Activated naive CD8-positive, alpha-beta T cell treated with anti-CD3 and anti-CD28 coated beads for 36 hours (primary cell): ENCODE data around the gene HID1. TPM values are rescaled to one million over a fixed set of nuclear protein-coding genes. Genes with fewer than 3 reads are reported as not detected.

Experiments
- DNase-seq: peaks from one replicate; pipeline ENCODE4 v3.0.0; 2021
- H3K27ac Mint-ChIP-seq: one replicate; pipeline ENCODE4 v1.8.0; 2022; ENCODE audit warnings: mild to moderate bottlenecking, moderate library complexity, mixed read lengths
- H3K27me3 Mint-ChIP-seq: one replicate; pipeline ENCODE4 v1.8.0; 2022; ENCODE audit warnings: mild to moderate bottlenecking, mixed read lengths
- H3K36me3 Mint-ChIP-seq: one replicate; pipeline ENCODE4 v1.8.0; 2021; ENCODE audit warnings: mild to moderate bottlenecking, mixed read lengths
- H3K4me1 Mint-ChIP-seq: one replicate; pipeline ENCODE4 v1.8.0; 2021; ENCODE audit warnings: mixed read lengths
- H3K4me3 Mint-ChIP-seq: one replicate; pipeline ENCODE4 v1.8.0; 2022; ENCODE audit warnings: mild to moderate bottlenecking, moderate library complexity, mixed read lengths
- H3K9me3 Mint-ChIP-seq: one replicate; pipeline ENCODE4 v1.8.0; 2022; ENCODE audit warnings: mixed read lengths
- total RNA-seq, 2 experiments: library from RNA; stranded (reverse); gene quantifications; one replicate each; pipeline ENCODE4 v1.2.3, GENCODE V29; 2021

Gene HID1
- total RNA-seq, 2 experiments from 2014 or later = 1.6 to 1.9 TPM

DNA sequence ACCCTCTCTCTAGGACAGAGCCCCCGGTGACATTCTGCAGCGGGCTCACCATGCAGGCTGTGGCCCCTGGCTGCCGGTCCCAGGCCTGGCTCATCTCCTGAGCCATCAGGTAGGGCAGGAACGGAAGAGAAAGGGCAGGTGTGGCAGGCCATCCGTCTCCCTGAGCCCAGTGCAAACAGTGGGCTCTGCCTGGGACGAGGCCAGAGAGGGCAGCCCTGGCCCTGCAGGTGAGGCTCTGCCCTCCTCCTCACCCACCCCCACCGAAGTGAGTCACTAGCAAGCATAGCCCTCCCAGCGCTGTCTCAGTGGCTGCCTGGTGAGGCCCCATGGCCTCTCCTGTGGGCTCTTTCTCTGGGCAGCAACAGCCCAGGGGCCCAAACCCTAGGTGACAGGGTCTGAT lies 22.4 kb downstream of the HID1 start:
- DNase-seq = no peak
- Mint-ChIP-seq H3K36me3 (no peaks in the 10 kb centered on the region), H3K4me1 (peaks cover 5% of the 10 kb centered on the region), H3K4me3 (no peak overlapping the region), H3K9me3 (no peaks in the 10 kb centered on the region), H3K27me3 (peaks cover 4% of the 10 kb centered on the region), H3K27ac (no peak overlapping the region)

- Mint-ChIP-seq H3K36me3 (no peaks in the 10 kb centered on the region), H3K4me1 (peaks cover 5% of the 10 kb centered on the region)
- DNase-seq = no peak
Observed at GRCh38 chr17:74949455-74950115, 23.0 kb downstream of the HID1 start.

GRCh38 chr17:74947041-74947754 lies 25.4 kb downstream of the HID1 start:
- DNase-seq = no peak
- peaks cover 5% of the 10 kb centered on the region for H3K4me1 Mint-ChIP-seq
- no peak overlapping the region for H3K4me3 Mint-ChIP-seq
- H3K27me3 Mint-ChIP-seq = peaks cover 6% of the 10 kb centered on the region
- no peaks in the 10 kb centered on the region for H3K36me3 Mint-ChIP-seq
- H3K27ac Mint-ChIP-seq = no peak overlapping the region
- H3K9me3 Mint-ChIP-seq = no peaks in the 10 kb centered on the region

More at GRCh38 chr17:74949455-74950115, 23.0 kb downstream of the HID1 start:
- Mint-ChIP-seq H3K4me3 (no peak overlapping the region), H3K9me3 (no peaks in the 10 kb centered on the region), H3K27me3 (peaks cover 6% of the 10 kb centered on the region), H3K27ac (no peak overlapping the region)

DNA sequence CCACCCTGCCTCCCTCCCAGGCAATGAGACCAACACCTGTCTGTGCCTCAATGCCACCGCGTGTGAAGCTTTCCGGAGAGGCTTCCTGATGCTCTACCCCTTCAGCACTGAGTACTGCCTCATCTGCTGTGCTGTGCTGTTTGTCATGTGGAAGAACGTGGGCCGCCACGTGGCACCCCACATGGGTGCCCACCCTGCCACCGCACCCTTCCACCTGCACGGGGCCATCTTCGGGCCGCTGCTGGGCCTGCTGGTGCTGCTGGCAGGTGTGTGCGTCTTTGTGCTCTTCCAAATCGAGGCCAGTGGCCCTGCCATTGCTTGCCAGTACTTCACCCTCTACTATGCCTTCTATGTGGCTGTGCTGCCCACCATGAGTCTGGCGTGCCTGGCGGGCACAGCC lies 25.9 kb downstream of the HID1 start:
- Mint-ChIP-seq H3K4me3 (no peak overlapping the region), H3K36me3 (no peaks in the 10 kb centered on the region), H3K27me3 (peaks cover 12% of the 10 kb centered on the region), H3K27ac (no peak overlapping the region), H3K9me3 (no peaks in the 10 kb centered on the region), H3K4me1 (peaks cover 5% of the 10 kb centered on the region)
- no peak for DNase-seq

DNA sequence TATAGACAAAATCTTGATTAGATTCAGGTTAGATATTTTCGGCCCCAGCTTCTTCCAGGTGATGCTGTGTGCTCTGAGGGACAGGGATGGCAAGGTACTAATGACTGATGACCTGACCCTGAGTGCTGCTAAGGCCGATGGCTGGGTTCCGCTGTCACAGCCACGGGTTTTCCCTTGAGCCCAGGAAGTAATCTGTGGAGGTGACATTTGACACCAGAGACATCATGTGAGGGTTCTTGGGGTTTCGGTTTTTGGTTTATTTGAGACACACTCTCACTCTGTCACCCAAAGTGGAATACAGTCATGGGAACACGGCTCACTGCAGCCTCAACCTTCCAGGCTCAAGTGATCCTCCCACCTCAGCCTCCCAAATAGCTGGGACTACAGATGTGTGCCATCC lies 27.0 kb downstream of the HID1 start:
- Mint-ChIP-seq H3K27ac (no peak overlapping the region), H3K4me1 (peaks cover 5% of the 10 kb centered on the region), H3K4me3 (no peak overlapping the region), H3K9me3 (no peaks in the 10 kb centered on the region), H3K27me3 (peaks cover 17% of the 10 kb centered on the region), H3K36me3 (no peaks in the 10 kb centered on the region)
- no peak for DNase-seq

DNA sequence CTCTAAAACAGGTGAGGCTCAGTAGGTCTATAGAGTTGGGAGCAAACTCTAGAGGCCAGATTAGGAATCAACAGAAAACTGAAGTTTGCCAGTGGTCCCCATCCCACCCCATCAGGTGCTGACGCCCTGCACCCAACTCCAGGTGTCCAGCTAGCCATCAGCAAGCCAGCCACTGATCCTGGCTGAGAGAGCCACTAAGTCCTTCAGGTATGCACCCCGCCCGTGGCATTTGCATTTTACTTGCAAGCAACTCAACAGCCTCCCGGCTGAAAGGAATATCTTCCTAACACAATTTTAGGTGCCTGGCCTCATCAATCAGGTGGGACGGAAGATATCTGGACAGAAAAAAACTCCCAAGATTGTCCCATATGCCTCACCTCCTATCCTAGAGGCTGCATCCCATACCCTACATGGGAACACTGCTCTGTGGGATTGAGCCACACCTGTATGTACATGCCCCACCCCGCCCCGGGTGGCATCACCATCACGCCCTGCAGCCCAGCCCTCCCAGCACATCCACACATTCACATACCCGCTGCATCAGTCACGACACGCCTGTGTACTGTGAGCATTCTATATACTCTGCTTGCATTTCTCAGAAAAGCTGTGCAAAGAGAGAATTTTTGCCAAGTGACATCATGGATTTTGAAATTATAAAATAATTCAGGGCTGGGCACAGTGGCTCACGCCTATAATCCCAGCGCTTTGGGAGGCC lies 28.6 kb downstream of the HID1 start:
- Mint-ChIP-seq H3K4me1 (peaks cover 5% of the 10 kb centered on the region), H3K27ac (no peak overlapping the region), H3K9me3 (no peaks in the 10 kb centered on the region), H3K36me3 (no peaks in the 10 kb centered on the region), H3K27me3 (peaks cover 23% of the 10 kb centered on the region), H3K4me3 (no peak overlapping the region)
- no peak for DNase-seq

GRCh38 chr17:74941128-74941725 lies 31.3 kb downstream of the HID1 start:
- peaks cover 5% of the 10 kb centered on the region for H3K4me1 Mint-ChIP-seq
- H3K27me3 Mint-ChIP-seq = peaks cover 42% of the 10 kb centered on the region
- H3K36me3 Mint-ChIP-seq = no peaks in the 10 kb centered on the region
- H3K4me3 Mint-ChIP-seq = no peak overlapping the region
- no peaks in the 10 kb centered on the region for H3K9me3 Mint-ChIP-seq
- H3K27ac Mint-ChIP-seq = no peak overlapping the region
- DNase-seq = no peak

DNA sequence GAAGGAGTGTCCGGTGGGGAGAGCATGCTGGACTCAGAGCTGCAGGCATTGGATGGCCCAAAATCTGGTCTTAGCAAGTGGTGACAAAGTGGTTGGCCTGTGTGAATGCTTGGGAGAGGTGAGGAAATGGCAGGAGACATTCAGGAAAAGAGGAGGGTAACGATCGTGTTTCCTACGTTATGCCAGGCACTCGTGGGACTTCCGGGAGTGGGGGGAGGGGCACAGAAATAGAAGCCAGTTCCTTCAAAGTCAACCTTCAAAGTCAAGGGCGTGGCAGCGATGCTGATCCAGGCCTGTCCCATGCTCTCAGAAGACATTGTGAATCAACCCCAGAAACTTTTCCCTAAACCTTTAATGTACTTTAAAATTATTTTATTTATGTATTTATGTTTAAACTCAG lies 33.0 kb downstream of the HID1 start:
- Mint-ChIP-seq H3K9me3 (no peaks in the 10 kb centered on the region), H3K36me3 (no peaks in the 10 kb centered on the region), H3K27ac (no peak overlapping the region)

GRCh38 chr17:74938194-74938950 lies 34.2 kb downstream of the HID1 start:
- Mint-ChIP-seq H3K4me3 (no peak overlapping the region), H3K27ac (no peak overlapping the region), H3K36me3 (no peaks in the 10 kb centered on the region), H3K27me3 (peaks cover 56% of the 10 kb centered on the region), H3K9me3 (no peaks in the 10 kb centered on the region), H3K4me1 (no peaks in the 10 kb centered on the region)
- DNase-seq = no peak

More for the DNA sequence above, 33.0 kb downstream of the HID1 start:
- Mint-ChIP-seq H3K4me1 (no peaks in the 10 kb centered on the region), H3K4me3 (no peak overlapping the region), H3K27me3 (peaks cover 49% of the 10 kb centered on the region)
- DNase-seq = no peak

- no peak for DNase-seq
- Mint-ChIP-seq H3K27ac (no peak overlapping the region), H3K36me3 (no peaks in the 10 kb centered on the region), H3K9me3 (no peaks in the 10 kb centered on the region), H3K4me3 (no peak overlapping the region), H3K4me1 (no peaks in the 10 kb centered on the region), H3K27me3 (peaks cover 65% of the 10 kb centered on the region)
Observed at GRCh38 chr17:74937064-74938051, 35.2 kb downstream of the HID1 start.

DNA sequence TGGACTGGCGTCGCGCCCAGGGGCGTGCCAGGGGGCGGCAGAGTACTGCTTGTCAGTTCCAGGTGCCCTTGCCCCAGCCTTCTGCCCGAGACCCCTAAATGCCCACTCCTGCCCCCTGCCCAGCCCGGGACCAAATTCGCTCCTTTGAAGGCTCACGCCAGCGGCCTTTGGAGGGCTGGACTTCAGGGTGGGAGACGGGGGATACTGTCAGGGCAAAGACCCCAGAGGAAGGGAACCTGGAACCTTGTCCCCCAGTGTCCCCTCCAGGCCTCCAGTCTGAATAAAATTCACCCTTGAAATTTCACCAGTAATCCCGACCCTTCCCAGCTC lies 36.1 kb downstream of the HID1 start:
- Mint-ChIP-seq H3K36me3 (no peaks in the 10 kb centered on the region), H3K9me3 (no peaks in the 10 kb centered on the region), H3K4me3 (no peak overlapping the region), H3K27ac (no peak overlapping the region), H3K4me1 (no peaks in the 10 kb centered on the region), H3K27me3 (peaks cover 63% of the 10 kb centered on the region)
- no peak for DNase-seq

DNA sequence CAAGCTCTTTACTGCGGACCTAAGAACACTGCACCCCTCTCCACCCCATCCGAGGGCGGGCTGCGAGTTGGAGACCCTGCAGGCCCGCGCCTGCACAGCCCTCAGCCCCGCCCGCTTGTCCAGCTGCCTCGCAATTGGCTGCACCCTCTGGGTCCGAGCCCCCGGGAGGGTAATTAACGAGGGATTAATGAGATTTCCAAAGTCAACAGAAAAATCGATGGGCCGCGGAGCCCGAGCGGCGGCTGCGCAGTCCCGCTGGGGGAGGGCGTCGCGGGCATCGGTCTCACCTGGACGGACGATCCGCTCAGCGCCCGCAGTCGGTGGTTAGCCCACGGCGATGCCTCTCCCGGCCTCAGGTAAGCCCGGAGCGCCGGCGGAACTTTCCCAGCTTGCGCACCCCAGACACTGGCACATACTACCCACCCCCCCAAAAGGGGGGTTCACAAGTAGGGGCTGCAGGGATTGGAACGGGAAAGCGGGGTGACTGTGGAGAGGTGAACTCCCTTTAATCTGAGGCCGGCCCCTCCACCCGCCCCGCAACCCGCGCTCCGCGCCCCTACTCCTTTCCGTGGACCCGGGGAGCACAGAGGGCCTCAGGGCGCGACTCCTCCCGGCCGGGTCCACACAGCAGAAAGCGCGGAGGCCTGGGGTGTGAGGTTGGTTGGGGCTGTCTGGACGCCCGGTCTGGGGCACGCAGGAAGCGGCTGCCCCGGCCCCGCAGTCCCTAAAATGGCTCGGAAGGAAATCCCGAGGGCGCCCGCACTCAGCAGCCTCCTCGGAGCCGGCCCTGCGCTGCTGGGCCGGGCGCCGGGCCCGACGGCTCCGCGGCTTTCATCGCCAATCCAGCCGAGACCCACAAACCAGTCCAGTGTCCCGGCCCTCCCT lies 36.7 kb downstream of the HID1 start, which contains the start of gene OTOP3:
Gene OTOP3 (plus strand): TSS at position 314 of the 885 bp plus-strand sequence. CDS start 24 bp downstream, at position 338.
- H3K27ac Mint-ChIP-seq = no peak within 1 kb of the TSS
- no peaks in the 10 kb centered on the region for H3K4me1 Mint-ChIP-seq
- H3K36me3 Mint-ChIP-seq = no peaks in the 10 kb centered on the region
- peaks cover 69% of the 10 kb centered on the region for H3K27me3 Mint-ChIP-seq
- no peak within 1 kb of the TSS for H3K4me3 Mint-ChIP-seq
- H3K9me3 Mint-ChIP-seq = no peaks in the 10 kb centered on the region
- DNase-seq = no peak

DNA sequence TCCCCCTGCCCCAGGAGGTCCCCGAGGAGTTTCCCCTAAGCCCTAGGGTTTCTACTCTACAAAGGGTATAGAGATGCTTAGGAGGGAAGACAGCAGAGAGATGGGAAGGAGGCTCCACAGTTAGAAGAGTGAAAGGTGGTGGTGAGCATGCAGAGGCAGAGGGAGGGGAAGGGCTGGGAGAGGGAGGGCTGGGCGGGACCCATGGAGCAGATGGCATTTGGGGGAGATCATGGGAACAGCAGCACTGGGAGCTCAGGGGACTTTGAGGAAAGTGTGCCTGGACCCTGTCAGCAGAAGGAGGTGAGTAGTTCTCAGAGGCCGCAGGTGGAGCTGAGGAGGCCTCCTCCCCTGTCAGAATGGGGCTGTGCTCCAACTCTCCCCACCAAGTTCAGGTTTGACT lies 37.5 kb downstream of the HID1 start:
- Mint-ChIP-seq H3K9me3 (no peaks in the 10 kb centered on the region), H3K27ac (no peak overlapping the region), H3K4me3 (no peak overlapping the region), H3K27me3 (peaks cover 73% of the 10 kb centered on the region), H3K36me3 (no peaks in the 10 kb centered on the region), H3K4me1 (no peaks in the 10 kb centered on the region)
- DNase-seq = no peak
